ENCODE results near the gene DDOST. TPM values are rescaled to one million over a fixed set of nuclear protein-coding genes. Genes with fewer than 3 reads are reported as not detected.
A peak's percentile ranks its signal among the peaks of the same experiment; 100 is the strongest.

The DDOST gene
- total and polyA plus RNA-seq, 2 experiments from 2014 or later: 176 to 326 TPM

- peak; percentile 77 to 92 for DNase-seq (ENCODE audit: low read depth in 1 of 2, low spot score in 1 of 2)
- TF ChIP-seq CTCF (IDR thresholded peaks at IDR 0.05; ENCODE audit: low read depth, low read length): peak; percentile 95
- H3K4me3 ChIP-seq: peak within 1 kb of the TSS; percentile 94
- no peaks in the 10 kb centered on the region for H3K9me3 ChIP-seq (ENCODE audit: low read depth)
- no peaks in the 10 kb centered on the region for H3K27me3 ChIP-seq
- H3K36me3 ChIP-seq: no peaks in the 10 kb centered on the region
- H3K27ac ChIP-seq: peak within 1 kb of the TSS; percentile 97
- no peaks in the 10 kb centered on the region for H3K4me1 ChIP-seq (ENCODE audit: low read depth)
Measured at GRCh38 chr1:20633190-20634064, 27.7 kb downstream of the DDOST start, which contains the start of gene PINK1. TSS of gene PINK1 (plus strand) at chr1:20633458. CDS start at chr1:20633549, 91 bp downstream.

DNA sequence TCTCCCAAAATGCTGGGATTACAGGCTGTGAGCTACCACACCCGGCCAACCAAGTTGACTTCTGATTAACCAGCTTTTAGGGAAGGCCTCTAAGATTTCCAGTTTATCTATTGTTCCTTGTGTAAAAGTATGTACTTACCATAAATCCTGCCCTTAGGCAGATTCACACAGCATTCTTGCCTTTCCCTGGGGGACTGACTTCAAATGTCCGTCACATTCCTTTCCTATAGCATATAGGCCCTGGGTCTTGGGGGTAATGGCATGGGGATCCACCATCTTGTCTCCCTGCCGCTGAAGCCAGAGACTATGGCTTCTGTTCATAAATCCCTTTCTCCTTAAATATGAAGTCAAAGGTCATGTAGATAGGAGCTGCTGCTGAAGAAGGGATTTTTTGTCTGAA is 28.8 kb downstream of the DDOST start:
- H3K36me3 ChIP-seq: no peaks in the 10 kb centered on the region
- H3K4me3 ChIP-seq: no peak overlapping the region
- H3K27ac ChIP-seq: no peak overlapping the region
- TF ChIP-seq CTCF (IDR thresholded peaks at IDR 0.05; ENCODE audit: low read depth, low read length): no peak
- H3K27me3 ChIP-seq: no peaks in the 10 kb centered on the region
- no peaks in the 10 kb centered on the region for H3K9me3 ChIP-seq (ENCODE audit: low read depth)
- no peaks in the 10 kb centered on the region for H3K4me1 ChIP-seq (ENCODE audit: low read depth)
- DNase-seq (ENCODE audit: low read depth in 1 of 2, low spot score in 1 of 2): no peak

GRCh38 chr1:20630729-20631128 is 30.4 kb downstream of the DDOST start:
- TF ChIP-seq CTCF (IDR thresholded peaks at IDR 0.05; ENCODE audit: low read depth, low read length): no peak
- Histone ChIP-seq H3K4me3 (no peak overlapping the region), H3K27ac (no peak overlapping the region), H3K36me3 (no peaks in the 10 kb centered on the region), H3K27me3 (no peaks in the 10 kb centered on the region), H3K9me3 (ENCODE audit: low read depth) (no peaks in the 10 kb centered on the region), H3K4me1 (ENCODE audit: low read depth) (no peaks in the 10 kb centered on the region)
- peak in 1 of 2 donors; percentile 49 for DNase-seq (ENCODE audit: low read depth in 1 of 2, low spot score in 1 of 2)

DNA sequence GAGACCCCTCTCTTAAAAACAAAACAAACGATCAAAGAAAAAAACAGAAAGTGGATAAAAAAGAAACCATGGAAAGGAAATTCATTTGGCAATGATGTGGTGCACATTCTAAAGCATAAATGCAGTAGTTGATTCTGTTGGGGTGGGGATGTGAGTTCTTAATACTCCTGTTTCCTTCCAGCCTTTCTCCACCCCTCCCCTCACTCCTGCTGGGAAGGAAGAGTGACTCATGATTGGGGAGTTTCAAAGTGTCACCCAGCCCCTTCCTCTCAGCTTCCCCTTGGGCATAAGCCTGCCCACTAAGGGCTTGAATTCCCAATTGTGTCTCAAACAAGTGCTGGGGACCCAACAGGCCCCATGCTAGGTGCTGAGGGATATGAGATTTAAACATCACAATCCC is 34.6 kb downstream of the DDOST start:
- Histone ChIP-seq H3K4me3 (no peak overlapping the region), H3K36me3 (no peaks in the 10 kb centered on the region), H3K9me3 (ENCODE audit: low read depth) (no peaks in the 10 kb centered on the region), H3K4me1 (ENCODE audit: low read depth) (no peaks in the 10 kb centered on the region), H3K27me3 (no peaks in the 10 kb centered on the region), H3K27ac (no peak overlapping the region)
- DNase-seq (ENCODE audit: low read depth in 1 of 2, low spot score in 1 of 2): no peak
- no peak for TF ChIP-seq CTCF (IDR thresholded peaks at IDR 0.05; ENCODE audit: low read depth, low read length)

DNA sequence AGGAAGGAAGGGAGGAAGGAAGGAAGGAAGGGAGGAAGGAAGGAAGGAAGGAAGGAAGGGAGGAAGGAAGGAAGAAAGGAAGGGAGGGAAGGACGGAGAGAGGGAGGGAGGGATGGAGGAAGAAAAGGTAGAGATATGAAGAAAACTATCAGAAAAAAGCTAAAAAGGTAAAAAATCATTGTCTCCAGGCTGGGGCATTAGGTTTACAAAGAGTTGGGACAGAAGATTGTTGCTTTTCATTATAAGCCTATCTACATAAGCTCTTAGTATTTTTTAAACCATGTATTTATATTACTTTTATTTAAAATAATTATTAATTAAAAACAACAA is 35.1 kb downstream of the DDOST start:
- Histone ChIP-seq H3K4me1 (ENCODE audit: low read depth) (no peaks in the 10 kb centered on the region), H3K27ac (no peak overlapping the region), H3K36me3 (no peaks in the 10 kb centered on the region), H3K27me3 (no peaks in the 10 kb centered on the region), H3K4me3 (no peak overlapping the region), H3K9me3 (ENCODE audit: low read depth) (no peaks in the 10 kb centered on the region)
- no peak for DNase-seq (ENCODE audit: low read depth in 1 of 2, low spot score in 1 of 2)
- TF ChIP-seq CTCF (IDR thresholded peaks at IDR 0.05; ENCODE audit: low read depth, low read length): no peak
